Prostate gland (tissue), 2 donors: ENCODE results near the gene PRKG1. TPM values are rescaled to one million over a fixed set of nuclear protein-coding genes. Genes with fewer than 3 reads are reported as not detected.
"Not testable (repeated sequence)": the region's sequence is repeated elsewhere in the genome, so short reads cannot be mapped to it uniquely, and the experiment has no call there.

ENCODE experiments used
- DNase-seq: peaks from one replicate; pipeline ENCODE4 v3.0.0-alpha.2; 2019; ENCODE audit warnings: low spot score
- H3K27ac ChIP-seq, 2 donors: fragments of 200-600 bp; sonication (generic); 2 replicates each; pipeline ENCODE4 v1.5.1; 2017 to 2019
- H3K27me3 ChIP-seq: fragments of 200-600 bp; sonication (generic); replicated peaks from 2 replicates; pipeline ENCODE4 v1.5.1; 2019; ENCODE audit not compliant: insufficient read depth
- H3K36me3 ChIP-seq, 2 donors: fragments of 200-600 bp; sonication (generic); 1 replicate in 1 of 2; 2 replicates in 1 of 2; pipeline versions ENCODE4 v1.5.1 to v1.8.1; 2017 to 2019
- H3K4me1 ChIP-seq: fragments of 200-600 bp; sonication (generic); replicated peaks from 2 replicates; pipeline ENCODE4 v1.5.1; 2019
- H3K4me3 ChIP-seq, 2 donors: fragments of 200-600 bp; sonication (generic); 2 replicates each; pipeline ENCODE4 v1.5.1; 2017 to 2019
- H3K9me3 ChIP-seq: fragments of 200-600 bp; sonication (generic); 2 replicates; pipeline ENCODE4 v1.5.1; 2017
- POLR2A ChIP-seq: fragments of 450-650 bp; IDR thresholded peaks from one replicate; pipeline ENCODE4 v1.6.1; 2016; ENCODE audit warnings: antibody characterized with exemption, mild to moderate bottlenecking
- POLR2AphosphoS5 ChIP-seq: sonication (generic); formaldehyde crosslinking; IDR thresholded peaks from one replicate; pipeline ENCODE4 v1.6.1; 2017; ENCODE audit warnings: antibody characterized with exemption
- WGBS: methylation state at CpG from one replicate; pipeline ENCODE4 v1.1.5; 2018; 5-methylcytosine and 5-hydroxymethylcytosine counted together
- intact Hi-C: fragments of 100-400 bp; cut with DNase I; formaldehyde crosslinking; loops from one replicate; pipeline ENCODE4 v1.14.2; 2022
- total RNA-seq, 2 donors: library from RNA; depleted of rRNA; stranded (reverse); fragments of >200 nt; gene quantifications; one replicate each; pipeline ENCODE4 v1.1.0, GENCODE V29; 2016
- TF ChIP-seq, protein P1 (sequence below), 4 experiments: fragments of 200-600 bp in 2 of 4; fragments of 450-650 bp in 2 of 4; sonication (generic) in 2 of 4; IDR thresholded peaks; 1 replicate in 3 of 4; 2 replicates in 1 of 4; pipeline ENCODE4 v1.5.1; 2016 to 2019; ENCODE audit warnings: antibody characterized with exemption in 4 of 4, mild to moderate bottlenecking in 2 of 4, moderate library complexity in 2 of 4

The PRKG1 gene
- total RNA-seq, 2 donors from 2014 or later, result 2.7 to 9.0 TPM

DNA sequence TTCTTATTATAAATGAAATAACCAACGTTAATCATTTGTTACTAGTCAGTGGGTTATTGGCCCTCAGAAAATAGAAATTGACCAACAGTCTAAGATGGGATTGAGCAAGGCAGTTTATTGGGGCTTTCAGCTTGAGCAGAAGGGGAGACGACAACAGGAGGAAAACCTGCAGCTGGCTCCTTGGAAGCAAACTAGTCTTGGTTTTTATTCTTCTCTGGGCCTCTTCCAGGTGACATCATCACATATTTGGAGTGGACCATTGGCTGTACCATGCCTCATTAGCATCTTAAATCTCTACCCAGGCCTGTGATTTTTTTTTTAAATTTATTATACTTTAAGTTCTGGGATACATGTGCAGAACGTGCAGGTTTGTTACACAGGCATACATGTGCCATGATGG is 684.1 kb downstream of the PRKG1 start:
- WGBS, result 67% methylated on average over 3 of the region's 3 CpGs
- no peak for TF ChIP-seq POLR2A
- TF ChIP-seq POLR2AphosphoS5, result no peak
- TF ChIP-seq, protein P1, sequence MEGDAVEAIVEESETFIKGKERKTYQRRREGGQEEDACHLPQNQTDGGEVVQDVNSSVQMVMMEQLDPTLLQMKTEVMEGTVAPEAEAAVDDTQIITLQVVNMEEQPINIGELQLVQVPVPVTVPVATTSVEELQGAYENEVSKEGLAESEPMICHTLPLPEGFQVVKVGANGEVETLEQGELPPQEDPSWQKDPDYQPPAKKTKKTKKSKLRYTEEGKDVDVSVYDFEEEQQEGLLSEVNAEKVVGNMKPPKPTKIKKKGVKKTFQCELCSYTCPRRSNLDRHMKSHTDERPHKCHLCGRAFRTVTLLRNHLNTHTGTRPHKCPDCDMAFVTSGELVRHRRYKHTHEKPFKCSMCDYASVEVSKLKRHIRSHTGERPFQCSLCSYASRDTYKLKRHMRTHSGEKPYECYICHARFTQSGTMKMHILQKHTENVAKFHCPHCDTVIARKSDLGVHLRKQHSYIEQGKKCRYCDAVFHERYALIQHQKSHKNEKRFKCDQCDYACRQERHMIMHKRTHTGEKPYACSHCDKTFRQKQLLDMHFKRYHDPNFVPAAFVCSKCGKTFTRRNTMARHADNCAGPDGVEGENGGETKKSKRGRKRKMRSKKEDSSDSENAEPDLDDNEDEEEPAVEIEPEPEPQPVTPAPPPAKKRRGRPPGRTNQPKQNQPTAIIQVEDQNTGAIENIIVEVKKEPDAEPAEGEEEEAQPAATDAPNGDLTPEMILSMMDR (IDR thresholded peaks at IDR 0.05), result no peak
- Histone ChIP-seq H3K36me3 (no peaks in the 10 kb centered on the region), H3K9me3 (no peaks in the 10 kb centered on the region), H3K4me3 (no peak overlapping the region), H3K4me1 (no peaks in the 10 kb centered on the region), H3K27ac (no peak overlapping the region), H3K27me3 (no peaks in the 10 kb centered on the region)
- no peak for DNase-seq
- intact Hi-C loops, result no loop called here

DNA sequence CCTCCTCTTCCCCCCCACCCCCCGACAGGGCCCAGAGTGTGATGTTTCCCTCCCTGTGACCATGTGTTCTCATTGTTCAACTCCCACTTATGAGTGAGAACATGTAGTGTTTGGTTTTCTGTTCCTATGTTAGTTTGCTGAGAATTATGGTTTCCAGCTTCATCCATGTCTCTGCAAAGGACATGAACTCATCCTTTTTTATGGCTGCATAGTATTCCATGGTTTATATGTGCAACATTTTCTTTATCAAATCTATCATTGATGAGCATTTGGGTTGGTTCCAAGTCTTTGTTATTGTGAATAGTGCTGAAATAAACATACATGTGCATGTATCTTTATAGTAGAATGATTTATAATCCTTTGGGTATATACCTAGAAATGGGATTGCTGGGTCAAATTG is 684.6 kb downstream of the PRKG1 start:
- intact Hi-C loops, DNase-seq, H3K4me3 ChIP-seq, H3K36me3 ChIP-seq, H3K4me1 ChIP-seq, H3K9me3 ChIP-seq, H3K27me3 ChIP-seq, H3K27ac ChIP-seq: not testable (repeated sequence)
- 90% methylated on average over 1 of the region's 1 CpG for WGBS

DNA sequence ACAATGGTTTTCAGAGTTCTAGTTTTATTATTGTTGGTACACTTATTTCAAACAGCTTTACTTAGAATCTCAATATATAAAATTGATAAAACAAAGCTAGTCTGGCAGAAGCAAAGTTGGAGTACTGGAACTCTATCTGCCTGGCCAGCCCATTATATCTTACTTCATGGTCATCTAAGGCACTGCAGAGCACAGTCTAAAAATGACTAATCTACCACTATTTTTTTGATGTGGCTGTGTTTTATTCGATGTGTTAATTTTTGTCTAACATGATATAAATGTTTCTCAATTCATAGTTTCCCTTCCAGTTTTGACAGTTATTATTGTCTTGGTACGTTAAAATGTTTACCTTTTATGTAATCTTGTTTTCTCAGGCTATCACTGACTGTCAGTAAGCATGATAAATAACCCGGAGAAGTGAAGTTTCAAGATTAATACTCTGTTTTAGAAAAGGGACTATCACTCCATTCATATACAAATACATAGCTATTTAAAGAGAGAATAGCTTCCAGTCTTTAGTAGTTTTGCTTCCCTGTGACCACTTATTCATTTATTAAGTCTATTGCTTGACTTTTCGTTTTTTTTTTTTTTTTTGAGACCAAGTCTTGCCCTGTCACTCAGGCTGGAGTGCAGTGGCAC is 685.7 kb downstream of the PRKG1 start:
- no peaks in the 10 kb centered on the region for H3K27me3 ChIP-seq
- 33% methylated on average over 4 of the region's 4 CpGs for WGBS
- DNase-seq, result no peak
- H3K9me3 ChIP-seq, result no peaks in the 10 kb centered on the region
- no peak overlapping the region for H3K4me3 ChIP-seq
- no peaks in the 10 kb centered on the region for H3K36me3 ChIP-seq
- intact Hi-C loops, result no loop called here
- no peak overlapping the region for H3K27ac ChIP-seq
- no peak for TF ChIP-seq POLR2AphosphoS5
- TF ChIP-seq, protein P1 (IDR thresholded peaks at IDR 0.05), result no peak
- no peak for TF ChIP-seq POLR2A
- H3K4me1 ChIP-seq, result no peaks in the 10 kb centered on the region

DNA sequence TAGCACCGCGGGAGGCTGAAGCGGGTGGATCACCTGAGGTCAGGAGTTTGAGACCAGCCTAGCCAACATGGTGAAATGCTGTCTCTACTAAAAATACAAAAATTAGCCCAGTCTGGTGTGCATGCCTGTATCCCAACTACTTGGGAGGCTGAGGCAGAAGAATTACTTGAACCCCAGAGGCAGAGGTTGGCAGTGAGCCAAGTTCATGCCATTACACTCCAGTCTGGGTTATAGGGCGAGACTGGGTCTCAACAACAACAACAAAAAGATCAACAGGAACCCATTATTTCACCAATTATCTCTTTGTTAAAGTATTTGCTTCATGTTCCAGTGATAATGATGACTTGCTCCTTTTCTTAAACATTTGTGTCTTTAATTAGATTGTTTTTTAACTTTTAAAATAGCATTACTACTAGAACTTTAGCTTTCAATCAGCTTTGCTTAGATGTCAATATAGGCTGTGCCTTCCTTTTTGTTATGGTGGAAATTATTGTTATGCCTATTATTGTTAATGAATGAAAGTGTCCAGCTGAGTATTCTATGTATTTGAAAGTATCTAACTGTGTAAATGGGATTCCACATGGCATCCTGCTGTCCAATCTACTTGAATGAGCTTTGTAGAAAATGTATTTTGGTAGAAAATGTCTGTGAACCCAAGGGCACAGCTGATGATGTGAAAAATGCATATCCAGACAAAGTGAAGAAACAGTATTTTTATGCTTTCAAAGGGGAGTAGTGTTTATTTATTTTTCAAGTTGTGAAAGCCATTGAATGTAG is 686.8 kb downstream of the PRKG1 start:
- intact Hi-C loops, result no loop called here

DNA sequence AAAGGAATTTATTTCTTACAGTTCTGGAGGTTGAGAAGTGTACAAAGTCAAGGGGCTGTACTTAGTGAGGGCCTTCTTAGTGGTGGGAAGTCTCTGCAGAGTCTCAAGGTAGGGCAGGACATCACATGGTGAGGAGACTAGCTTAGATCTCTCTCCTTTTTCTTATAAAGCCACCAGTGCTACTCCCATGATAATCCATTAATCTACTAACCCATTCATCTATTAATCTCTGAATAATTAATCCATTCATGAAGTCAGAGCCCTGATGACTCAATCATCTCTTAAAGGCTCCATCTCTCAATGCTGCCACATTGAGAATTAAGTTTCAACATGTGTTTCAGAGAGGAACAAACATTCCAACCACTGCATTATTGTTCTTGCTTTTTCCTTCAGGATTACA is 689.5 kb downstream of the PRKG1 start:
- H3K36me3 ChIP-seq, result no peaks in the 10 kb centered on the region
- no peaks in the 10 kb centered on the region for H3K9me3 ChIP-seq
- H3K4me1 ChIP-seq, result no peaks in the 10 kb centered on the region
- H3K4me3 ChIP-seq, result no peak overlapping the region
- no peaks in the 10 kb centered on the region for H3K27me3 ChIP-seq
- TF ChIP-seq POLR2AphosphoS5 (no peak), POLR2A (no peak)
- TF ChIP-seq, protein P1 (IDR thresholded peaks at IDR 0.05), result no peak
- intact Hi-C loops, result no loop called here
- no peak for DNase-seq
- H3K27ac ChIP-seq, result no peak overlapping the region

More for the DNA sequence above, 686.8 kb downstream of the PRKG1 start:
- Histone ChIP-seq H3K27ac (no peak overlapping the region), H3K36me3 (no peaks in the 10 kb centered on the region), H3K27me3 (no peaks in the 10 kb centered on the region), H3K4me1 (no peaks in the 10 kb centered on the region), H3K9me3 (no peaks in the 10 kb centered on the region), H3K4me3 (no peak overlapping the region)
- no peak for DNase-seq
- TF ChIP-seq POLR2A (no peak), POLR2AphosphoS5 (no peak)
- TF ChIP-seq, protein P1 (IDR thresholded peaks at IDR 0.05), result no peak
- WGBS, result 94% methylated on average over 4 of the region's 4 CpGs
